HG03460 (cell line): ENCODE measurements around the gene SEMA3F.
"Not testable (repeated sequence)": the region's sequence is repeated elsewhere in the genome, so short reads cannot be mapped to it uniquely, and the experiment has no call there.

Source experiments
- ATAC-seq: cut with Tn5 transposase; IDR thresholded peaks from one replicate; pipeline ENCODE4 v1.9.1; 2021; ENCODE audit not compliant: unreplicated experiment

SEMA3F gene

DNA sequence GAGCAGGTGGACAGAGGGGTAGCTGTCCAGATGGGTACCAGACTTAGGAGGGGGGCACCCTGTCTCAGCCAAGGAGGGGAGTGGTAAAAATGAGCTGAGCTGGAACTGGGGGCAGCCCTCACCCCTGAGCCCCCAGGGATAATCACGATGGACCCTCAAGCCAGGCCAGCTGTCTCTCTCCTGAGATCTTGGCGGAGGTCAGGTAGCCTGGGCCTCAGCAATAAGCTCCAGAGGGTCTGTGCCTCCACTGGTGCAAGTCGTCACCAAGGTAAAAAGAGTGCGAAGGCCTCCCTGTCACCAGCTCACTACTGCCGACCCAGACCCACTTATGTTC, 55.0 kb downstream of the SEMA3F start:
- ATAC-seq: no peak

GRCh38 chr3:50210510-50211367, 55.6 kb downstream of the SEMA3F start:
- ATAC-seq: no peak

GRCh38 chr3:50211368-50211717, 56.2 kb downstream of the SEMA3F start:
- not testable (repeated sequence) for ATAC-seq

- ATAC-seq: no peak
These were observed 56.8 kb downstream of the SEMA3F start for GRCh38 chr3:50211930-50212329.

GRCh38 chr3:50212502-50212901, 57.4 kb downstream of the SEMA3F start:
- ATAC-seq: no peak

- ATAC-seq: no peak
These were observed 57.8 kb downstream of the SEMA3F start for GRCh38 chr3:50212971-50213370.

GRCh38 chr3:50213373-50213772, 58.2 kb downstream of the SEMA3F start:
- no peak for ATAC-seq

DNA sequence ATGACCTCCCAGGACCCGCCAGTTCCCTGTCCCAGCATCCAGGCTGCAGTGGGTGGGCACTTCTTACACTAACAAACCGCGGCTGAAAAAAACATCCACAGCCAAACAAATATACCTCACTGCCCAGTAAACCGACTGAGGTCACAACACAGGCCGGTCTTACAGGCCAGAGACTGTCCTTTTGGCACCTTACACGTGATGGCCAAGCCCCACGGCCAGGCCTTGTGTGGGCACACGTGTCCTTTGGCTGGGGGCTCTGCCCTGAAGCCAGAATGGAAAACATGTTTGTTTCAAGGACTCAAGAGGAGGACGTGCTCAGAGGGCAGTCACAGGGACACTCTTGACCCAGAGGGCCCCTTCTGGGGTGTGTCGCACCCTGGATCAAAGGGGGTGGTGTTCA, 59.7 kb downstream of the SEMA3F start:
- ATAC-seq: no peak

- ATAC-seq: no peak
These were observed 60.4 kb downstream of the SEMA3F start for GRCh38 chr3:50215529-50215928.

GRCh38 chr3:50217681-50218080, 62.6 kb downstream of the SEMA3F start:
- ATAC-seq: no peak

DNA sequence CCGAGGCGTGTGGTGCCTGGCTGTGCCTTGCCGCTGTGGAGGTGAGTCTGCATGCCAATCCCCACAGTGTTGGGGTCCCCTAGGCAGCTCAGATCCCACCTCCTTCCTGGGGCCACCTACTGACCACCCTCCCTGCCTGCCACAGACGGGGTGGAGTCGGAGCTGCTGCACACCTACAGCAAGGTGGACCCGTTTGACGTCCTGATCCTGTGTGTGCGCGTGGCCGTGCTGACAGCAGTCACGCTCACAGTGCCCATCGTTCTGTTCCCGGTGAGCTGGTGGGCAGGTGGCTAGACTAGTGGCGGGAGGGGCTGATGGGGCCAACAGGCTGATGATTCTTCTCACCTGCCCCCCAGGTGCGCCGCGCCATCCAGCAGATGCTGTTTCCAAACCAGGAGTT, 63.3 kb downstream of the SEMA3F start:
- no peak for ATAC-seq

GRCh38 chr3:50219285-50219684, 64.2 kb downstream of the SEMA3F start:
- no peak for ATAC-seq

DNA sequence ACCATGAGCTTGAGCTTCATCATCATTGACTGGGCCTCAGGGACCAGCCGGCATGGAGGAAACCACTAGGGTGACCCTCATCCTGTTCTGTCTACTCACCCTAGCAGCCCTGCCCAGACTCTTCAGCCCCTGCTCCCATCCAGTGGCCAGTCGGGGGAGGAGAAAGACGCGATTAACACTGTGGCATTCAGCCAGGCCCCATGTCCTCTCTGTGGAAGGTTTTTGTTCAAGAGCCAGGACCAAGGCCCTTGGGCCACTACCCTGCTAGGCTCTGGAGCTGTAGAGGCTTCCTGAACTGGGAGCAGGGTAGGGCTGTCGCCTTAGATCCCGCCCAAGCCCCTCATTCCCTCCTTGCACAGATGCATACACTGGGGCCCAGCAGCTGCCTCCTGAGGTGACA, 65.0 kb downstream of the SEMA3F start:
- ATAC-seq: no peak

DNA sequence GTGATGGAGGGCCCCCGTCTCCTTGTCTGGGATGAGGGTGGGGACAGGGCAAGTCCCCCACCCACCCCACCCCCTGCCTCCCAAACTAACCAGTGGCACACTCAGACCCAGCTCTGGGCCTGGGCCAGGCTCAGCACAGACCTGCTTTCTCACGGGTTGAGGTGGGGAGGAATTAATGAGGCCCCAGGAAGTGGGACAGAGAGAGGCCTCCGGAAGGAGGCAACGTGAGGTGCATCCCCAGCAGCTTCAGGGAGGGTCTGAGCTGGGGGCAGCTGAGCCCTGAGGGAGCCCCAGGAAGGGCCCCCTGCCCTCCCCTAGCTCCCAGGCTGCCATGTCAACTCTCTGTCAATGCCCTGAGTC, 65.9 kb downstream of the SEMA3F start:
- ATAC-seq: no peak

DNA sequence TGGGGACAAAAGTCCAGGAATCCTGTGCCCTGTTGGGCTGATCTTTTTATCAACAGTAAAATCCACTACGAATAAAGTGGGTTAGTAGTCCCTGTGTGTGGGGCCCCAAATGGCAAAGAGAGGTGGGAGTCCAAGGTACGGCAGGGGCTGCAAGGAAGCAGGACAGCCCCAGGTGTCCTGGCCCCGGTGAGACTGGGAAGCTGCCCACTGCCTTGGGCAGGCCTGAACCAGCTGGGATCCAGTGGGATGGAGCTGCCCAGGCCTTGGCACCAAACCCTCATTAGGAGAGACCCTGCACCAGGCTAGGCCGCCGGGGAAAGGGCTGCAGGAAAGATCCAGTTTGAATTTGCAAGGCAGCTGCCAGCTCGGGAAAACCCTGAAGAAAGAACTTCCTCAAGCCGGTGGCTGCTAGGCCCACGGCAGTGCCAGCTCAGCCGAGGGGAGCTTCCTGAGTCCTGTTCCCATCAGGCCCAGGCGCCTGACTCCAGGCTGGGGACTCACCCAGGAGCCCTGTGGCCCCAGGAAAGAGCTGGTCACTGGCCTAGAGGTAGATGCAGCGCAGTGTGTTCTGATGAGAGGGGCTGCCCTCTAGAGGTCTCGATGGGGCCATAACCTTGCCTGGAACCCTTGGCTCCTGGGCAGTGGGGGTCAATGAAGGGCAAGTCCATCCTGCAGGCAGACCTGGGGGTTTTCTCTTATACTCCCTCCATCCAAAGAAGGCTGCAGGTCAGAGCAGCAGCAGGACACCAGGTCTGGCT, 66.5 kb downstream of the SEMA3F start:
- ATAC-seq: no peak

- ATAC-seq: no peak
These were observed 67.0 kb downstream of the SEMA3F start for GRCh38 chr3:50222169-50222528.

DNA sequence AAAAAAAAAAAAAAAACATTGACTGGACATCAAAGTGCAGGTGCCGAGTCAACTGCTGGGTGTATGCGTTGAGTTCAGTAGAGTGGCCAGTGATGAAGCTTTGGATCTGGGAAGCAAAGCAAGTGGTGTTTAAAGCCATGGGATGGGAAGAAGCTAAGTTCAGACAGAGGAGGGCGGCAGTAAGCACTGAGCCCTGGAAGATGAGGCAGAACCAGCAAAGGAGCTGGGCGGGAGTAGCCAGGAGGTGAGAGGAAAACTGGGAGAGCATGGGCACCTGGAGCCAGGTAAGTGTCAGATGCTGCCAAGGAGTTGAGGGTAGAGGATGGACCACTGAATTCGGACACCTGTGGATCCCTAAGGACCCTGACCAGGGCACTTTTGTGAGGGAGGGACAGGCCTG, 69.5 kb downstream of the SEMA3F start:
- no peak for ATAC-seq

GRCh38 chr3:50226888-50227389, 71.8 kb downstream of the SEMA3F start:
- ATAC-seq: peak; percentile 9

DNA sequence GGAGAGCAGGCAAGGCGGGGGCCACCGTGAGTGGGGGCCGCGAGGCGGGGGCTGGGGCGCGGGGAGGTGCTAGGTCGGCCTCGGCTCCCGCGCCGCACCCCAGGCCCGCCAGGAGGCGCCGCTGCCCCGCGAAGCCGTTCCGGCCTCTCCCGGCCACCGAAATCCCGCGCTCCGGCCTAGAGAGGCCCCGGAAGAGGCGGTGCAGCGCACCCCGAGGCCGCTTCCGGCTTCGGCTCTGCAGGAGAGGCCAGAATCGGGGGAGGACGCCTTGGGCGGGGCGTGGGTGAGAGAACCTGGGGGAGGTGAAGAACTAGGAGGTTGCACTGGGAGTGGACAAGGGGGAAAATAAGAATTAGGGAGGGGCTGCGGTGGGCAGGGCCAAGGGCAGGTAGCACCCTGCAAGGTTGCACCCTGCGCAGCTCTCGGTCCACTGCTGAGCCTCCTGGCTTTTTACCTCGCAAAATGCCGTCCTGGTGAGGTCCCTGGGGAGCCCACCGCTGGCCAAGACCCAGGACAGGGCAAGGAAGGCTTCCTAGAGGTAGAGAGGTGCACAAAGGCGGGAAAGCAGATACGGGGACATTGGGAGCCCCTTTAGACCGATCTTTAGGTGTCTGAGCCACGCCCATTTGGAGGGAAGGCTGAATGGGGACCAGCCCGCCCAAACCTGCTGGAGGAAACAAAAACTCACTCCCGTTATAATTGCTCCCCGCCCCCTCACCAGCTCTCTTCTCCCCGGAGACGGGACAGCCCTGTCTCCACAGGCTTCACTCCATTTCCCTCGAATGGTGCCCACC, 72.5 kb downstream of the SEMA3F start:
- ATAC-seq: peak; percentile 84

- not testable (repeated sequence) for ATAC-seq
These were observed 73.2 kb downstream of the SEMA3F start for GRCh38 chr3:50228184-50228763.

DNA sequence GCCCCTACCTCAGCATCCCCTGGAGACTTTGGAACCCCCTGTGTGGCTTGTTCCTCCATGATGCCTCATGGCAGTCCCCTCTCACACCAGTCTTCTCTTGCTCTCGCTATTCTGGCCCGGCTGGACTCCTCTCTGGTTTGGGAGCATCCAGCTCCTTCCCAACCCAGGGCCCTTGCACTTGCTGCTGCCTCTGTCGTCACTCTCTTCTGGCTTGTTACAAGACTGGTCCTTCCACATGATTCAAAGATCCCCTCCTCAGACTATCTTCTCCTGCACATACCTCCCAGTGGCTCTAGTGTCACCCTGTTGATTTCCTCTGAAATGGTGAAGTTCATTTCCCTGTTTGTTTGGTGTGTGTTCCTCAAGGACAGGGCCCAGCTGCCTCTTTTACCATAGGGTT, 74.4 kb downstream of the SEMA3F start:
- ATAC-seq: no peak
